ENCODE measurements around the gene PSMD2.
"Not testable (repeated sequence)": the region's sequence is repeated elsewhere in the genome, so short reads cannot be mapped to it uniquely, and the experiment has no call there.

GRCh38 chr3:184267249-184267648 is 31.8 kb upstream of the PSMD2 start:
- TF ChIP-seq CTCF (IDR thresholded peaks at IDR 0.05); STAT6 (CRISPR knock-in tag; conservative IDR thresholded peaks at IDR 0.05; ENCODE audit: low read depth); TEAD4 (CRISPR knock-in tag; IDR thresholded peaks at IDR 0.05); ZNF396 (CRISPR knock-in tag; IDR thresholded peaks at IDR 0.05; ENCODE audit: borderline replicate concordance); USF1 (CRISPR knock-in tag; IDR thresholded peaks at IDR 0.05); GABPB1 (CRISPR knock-in tag; IDR thresholded peaks at IDR 0.05); ZBTB43 (CRISPR knock-in tag; IDR thresholded peaks at IDR 0.05); KAT7 (CRISPR knock-in tag; IDR thresholded peaks at IDR 0.05; ENCODE audit: borderline replicate concordance); MAX (CRISPR knock-in tag; IDR thresholded peaks at IDR 0.05); NR3C1 (CRISPR knock-in tag; conservative IDR thresholded peaks at IDR 0.05; ENCODE audit: low read depth); ESRRA (CRISPR knock-in tag; IDR thresholded peaks at IDR 0.05; ENCODE audit: borderline replicate concordance); USF2 (CRISPR knock-in tag; IDR thresholded peaks at IDR 0.05); NR2C2 (CRISPR knock-in tag; IDR thresholded peaks at IDR 0.05); FOXJ3 (CRISPR knock-in tag; IDR thresholded peaks at IDR 0.05; ENCODE audit: borderline replicate concordance): not testable (repeated sequence)

All from WTC11 (cell line).